ENCODE data around the gene AGXT. TPM values are rescaled to one million over a fixed set of nuclear protein-coding genes. Genes with fewer than 3 reads are reported as not detected.

AGXT gene
- total and polyA plus RNA-seq, 7 experiments from 2014 or later: not detected

GRCh38 chr2:240898731-240899467, 30.3 kb downstream of the AGXT start:
- Histone ChIP-seq H3K4me3 (ENCODE audit: low read length) (no peak overlapping the region), H3K27ac (ENCODE audit: low read depth, low read length) (no peak overlapping the region), H3K27me3 (ENCODE audit: control insufficient read depth in 2 of 2, insufficient read depth in 2 of 2, low read length in 2 of 2) (no peaks in the 10 kb centered on the region), H3K9me3 (ENCODE audit: control insufficient read depth in 2 of 3, low read length in 3 of 3) (no peaks in the 10 kb centered on the region), H3K4me1 (ENCODE audit: control insufficient read depth in 2 of 2, insufficient read depth in 2 of 2, low read length in 2 of 2) (no peaks in the 10 kb centered on the region), H3K36me3 (ENCODE audit: control insufficient read depth in 2 of 3, insufficient read depth in 3 of 3, low read length in 3 of 3) (no peaks in the 10 kb centered on the region)
- no peak for ATAC-seq
- DNase-seq: no peak
- Mint-ChIP-seq H3K27ac (peak overlapping the region in 1 of 9 donors; percentile 30), H3K4me3 (no peak overlapping the region), H3K36me3 (no peaks in the 10 kb centered on the region), H3K9me3 (no peaks in the 10 kb centered on the region), H3K27me3 (no peaks in the 10 kb centered on the region), H3K4me1 (no peaks in the 10 kb centered on the region)
- ChIA-PET POLR2A (no interaction called here), CTCF (no interaction called here)
- intact Hi-C loops (cut with micrococcal nuclease): no loop called here

GRCh38 chr2:240899468-240899865, 30.8 kb downstream of the AGXT start:
- no peaks in the 10 kb centered on the region for H3K4me1 ChIP-seq (ENCODE audit: control insufficient read depth in 2 of 2, insufficient read depth in 2 of 2, low read length in 2 of 2)
- intact Hi-C loops (cut with micrococcal nuclease): no loop called here
- ChIA-PET CTCF (no interaction called here), POLR2A (no interaction called here)
- no peaks in the 10 kb centered on the region for H3K36me3 ChIP-seq (ENCODE audit: control insufficient read depth in 2 of 3, insufficient read depth in 3 of 3, low read length in 3 of 3)
- no peaks in the 10 kb centered on the region for H3K27me3 ChIP-seq (ENCODE audit: control insufficient read depth in 2 of 2, insufficient read depth in 2 of 2, low read length in 2 of 2)
- Mint-ChIP-seq H3K4me3 (no peak overlapping the region), H3K9me3 (no peaks in the 10 kb centered on the region), H3K4me1 (no peaks in the 10 kb centered on the region), H3K27me3 (no peaks in the 10 kb centered on the region), H3K36me3 (no peaks in the 10 kb centered on the region), H3K27ac (no peak overlapping the region)
- ATAC-seq (no peak), DNase-seq (no peak)
- no peak overlapping the region for H3K27ac ChIP-seq (ENCODE audit: low read depth, low read length)
- H3K9me3 ChIP-seq (ENCODE audit: control insufficient read depth in 2 of 3, low read length in 3 of 3): no peaks in the 10 kb centered on the region
- no peak overlapping the region for H3K4me3 ChIP-seq (ENCODE audit: low read length)

- no peaks in the 10 kb centered on the region for H3K36me3 ChIP-seq (ENCODE audit: control insufficient read depth in 2 of 3, insufficient read depth in 3 of 3, low read length in 3 of 3)
- Mint-ChIP-seq H3K27ac (no peak overlapping the region), H3K9me3 (no peaks in the 10 kb centered on the region), H3K4me1 (no peaks in the 10 kb centered on the region), H3K27me3 (no peaks in the 10 kb centered on the region), H3K36me3 (no peaks in the 10 kb centered on the region), H3K4me3 (no peak overlapping the region)
- H3K4me3 ChIP-seq (ENCODE audit: low read length): no peak overlapping the region
- ChIA-PET CTCF (no interaction called here), POLR2A (no interaction called here)
- DNase-seq (no peak), ATAC-seq (no peak)
- H3K4me1 ChIP-seq (ENCODE audit: control insufficient read depth in 2 of 2, insufficient read depth in 2 of 2, low read length in 2 of 2): no peaks in the 10 kb centered on the region
- no peaks in the 10 kb centered on the region for H3K27me3 ChIP-seq (ENCODE audit: control insufficient read depth in 2 of 2, insufficient read depth in 2 of 2, low read length in 2 of 2)
- no peaks in the 10 kb centered on the region for H3K9me3 ChIP-seq (ENCODE audit: control insufficient read depth in 2 of 3, low read length in 3 of 3)
- intact Hi-C loops (cut with micrococcal nuclease): no loop called here
- no peak overlapping the region for H3K27ac ChIP-seq (ENCODE audit: low read depth, low read length)
These were observed 31.7 kb downstream of the AGXT start for GRCh38 chr2:240900141-240900860.

GRCh38 chr2:240901986-240902614, 33.5 kb downstream of the AGXT start:
- no peak overlapping the region for H3K4me3 ChIP-seq (ENCODE audit: low read length)
- intact Hi-C loops (cut with micrococcal nuclease): no loop called here
- Mint-ChIP-seq H3K27me3 (no peaks in the 10 kb centered on the region), H3K4me3 (no peak overlapping the region), H3K4me1 (no peaks in the 10 kb centered on the region), H3K36me3 (no peaks in the 10 kb centered on the region), H3K27ac (no peak overlapping the region), H3K9me3 (no peaks in the 10 kb centered on the region)
- no peaks in the 10 kb centered on the region for H3K9me3 ChIP-seq (ENCODE audit: control insufficient read depth in 2 of 3, low read length in 3 of 3)
- H3K27ac ChIP-seq (ENCODE audit: low read depth, low read length): no peak overlapping the region
- ATAC-seq: no peak
- ChIA-PET CTCF (no interaction called here), POLR2A (no interaction called here)
- no peaks in the 10 kb centered on the region for H3K27me3 ChIP-seq (ENCODE audit: control insufficient read depth in 2 of 2, insufficient read depth in 2 of 2, low read length in 2 of 2)
- no peaks in the 10 kb centered on the region for H3K36me3 ChIP-seq (ENCODE audit: control insufficient read depth in 2 of 3, insufficient read depth in 3 of 3, low read length in 3 of 3)
- DNase-seq: no peak
- no peaks in the 10 kb centered on the region for H3K4me1 ChIP-seq (ENCODE audit: control insufficient read depth in 2 of 2, insufficient read depth in 2 of 2, low read length in 2 of 2)

- H3K4me3 ChIP-seq (ENCODE audit: low read length): no peak overlapping the region
- H3K36me3 Mint-ChIP-seq: no peaks in the 10 kb centered on the region
- H3K27me3 Mint-ChIP-seq: no peaks in the 10 kb centered on the region
- H3K4me3 Mint-ChIP-seq: no peak overlapping the region
- intact Hi-C loops (cut with micrococcal nuclease): no loop called here
- H3K27me3 ChIP-seq (ENCODE audit: control insufficient read depth in 2 of 2, insufficient read depth in 2 of 2, low read length in 2 of 2): no peaks in the 10 kb centered on the region
- no peaks in the 10 kb centered on the region for H3K36me3 ChIP-seq (ENCODE audit: control insufficient read depth in 2 of 3, insufficient read depth in 3 of 3, low read length in 3 of 3)
- no peak overlapping the region for H3K27ac Mint-ChIP-seq
- no peaks in the 10 kb centered on the region for H3K4me1 ChIP-seq (ENCODE audit: control insufficient read depth in 2 of 2, insufficient read depth in 2 of 2, low read length in 2 of 2)
- ATAC-seq (no peak), DNase-seq (no peak)
- ChIA-PET CTCF (no interaction called here), POLR2A (no interaction called here)
- no peaks in the 10 kb centered on the region for H3K4me1 Mint-ChIP-seq
- no peaks in the 10 kb centered on the region for H3K9me3 Mint-ChIP-seq
- no peak overlapping the region for H3K27ac ChIP-seq (ENCODE audit: low read depth, low read length)
- no peaks in the 10 kb centered on the region for H3K9me3 ChIP-seq (ENCODE audit: control insufficient read depth in 2 of 3, low read length in 3 of 3)
These were observed 34.0 kb downstream of the AGXT start for GRCh38 chr2:240902615-240903041.

- Histone ChIP-seq H3K4me3 (ENCODE audit: low read length) (no peak overlapping the region), H3K4me1 (ENCODE audit: control insufficient read depth in 2 of 2, insufficient read depth in 2 of 2, low read length in 2 of 2) (no peaks in the 10 kb centered on the region), H3K9me3 (ENCODE audit: control insufficient read depth in 2 of 3, low read length in 3 of 3) (no peaks in the 10 kb centered on the region), H3K36me3 (ENCODE audit: control insufficient read depth in 2 of 3, insufficient read depth in 3 of 3, low read length in 3 of 3) (no peaks in the 10 kb centered on the region), H3K27me3 (ENCODE audit: control insufficient read depth in 2 of 2, insufficient read depth in 2 of 2, low read length in 2 of 2) (no peaks in the 10 kb centered on the region), H3K27ac (ENCODE audit: low read depth, low read length) (no peak overlapping the region)
- H3K4me1 Mint-ChIP-seq: no peaks in the 10 kb centered on the region
- intact Hi-C loops (cut with micrococcal nuclease): no loop called here
- no peak overlapping the region for H3K4me3 Mint-ChIP-seq
- H3K36me3 Mint-ChIP-seq: no peaks in the 10 kb centered on the region
- no peak for DNase-seq
- ChIA-PET CTCF (interaction anchor here (0.7 kb wide), 1 partner anchor 14 kb away, joined by 4 read pairs; no protein-coding TSS in a partner anchor), POLR2A (no interaction called here)
- no peaks in the 10 kb centered on the region for H3K9me3 Mint-ChIP-seq
- no peak for ATAC-seq
- no peak overlapping the region for H3K27ac Mint-ChIP-seq
- no peaks in the 10 kb centered on the region for H3K27me3 Mint-ChIP-seq
These were observed 34.8 kb downstream of the AGXT start for GRCh38 chr2:240903191-240904060.
